ENCODE measurements around the gene SYT12.

Gene SYT12

DNA sequence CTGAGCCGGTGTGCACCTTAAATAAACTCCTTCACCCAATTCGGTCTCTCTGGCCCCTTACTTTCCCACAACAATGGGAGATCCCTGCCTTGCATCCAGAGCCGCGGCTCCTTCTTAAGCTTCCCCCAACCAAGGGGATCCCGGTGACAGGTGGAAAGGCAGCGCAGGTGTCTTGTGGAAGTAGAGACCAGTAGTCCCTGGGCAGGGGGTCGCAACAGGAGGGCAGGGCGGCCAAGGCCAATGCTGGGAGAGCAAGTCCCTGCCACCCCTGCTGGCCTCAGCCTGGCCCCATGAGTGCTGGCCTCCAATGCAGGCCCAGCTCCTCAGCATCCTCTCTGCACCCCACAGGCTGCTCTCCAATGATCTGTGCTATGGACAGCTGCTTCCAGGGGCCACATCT lies 7.9 kb upstream of the SYT12 start:
- Histone ChIP-seq H3K27me3 (ENCODE audit: insufficient read depth, low read length) (no peaks in the 10 kb centered on the region), H3K79me2 (ENCODE audit: control insufficient read depth, insufficient read depth, low read length, unreplicated experiment) (no peaks in the 10 kb centered on the region), H3K27ac (ENCODE audit: low read depth, low read length) (no peak overlapping the region), H3K36me3 (ENCODE audit: insufficient read depth, low read length) (no peaks in the 10 kb centered on the region), H3K4me3 (ENCODE audit: low read depth, low read length) (no peak overlapping the region), H3K4me1 (ENCODE audit: control insufficient read depth, insufficient read depth, low read length, unreplicated experiment) (no peaks in the 10 kb centered on the region), H2AFZ (ENCODE audit: low read length, unreplicated experiment) (no peak overlapping the region)

DNA sequence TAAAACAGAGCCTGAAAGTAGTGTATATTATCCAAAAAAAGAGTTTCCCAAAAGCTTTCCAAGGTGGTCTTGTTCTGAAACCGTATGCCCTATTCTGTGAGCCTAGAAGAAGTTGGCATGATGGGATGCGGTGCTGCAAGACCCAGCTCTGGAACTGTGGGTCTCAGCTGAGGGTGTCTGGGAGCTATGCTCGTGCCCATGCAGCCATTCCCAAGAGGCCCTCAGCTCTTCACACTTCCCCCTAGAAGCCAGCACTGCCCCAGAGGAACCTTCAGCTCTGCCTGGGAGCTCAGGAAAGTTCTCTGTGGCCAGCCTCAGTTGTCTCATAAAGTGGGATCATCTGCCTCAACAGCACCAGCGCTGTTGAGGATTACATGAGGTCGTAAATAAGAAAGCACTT lies 6.4 kb upstream of the SYT12 start:
- no peaks in the 10 kb centered on the region for H3K79me2 ChIP-seq (ENCODE audit: control insufficient read depth, insufficient read depth, low read length, unreplicated experiment)
- no peaks in the 10 kb centered on the region for H3K27me3 ChIP-seq (ENCODE audit: insufficient read depth, low read length)
- H3K27ac ChIP-seq (ENCODE audit: low read depth, low read length) = no peak overlapping the region
- H3K36me3 ChIP-seq (ENCODE audit: insufficient read depth, low read length) = no peaks in the 10 kb centered on the region
- no peaks in the 10 kb centered on the region for H3K4me1 ChIP-seq (ENCODE audit: control insufficient read depth, insufficient read depth, low read length, unreplicated experiment)
- H2AFZ ChIP-seq (ENCODE audit: low read length, unreplicated experiment) = no peak overlapping the region
- no peak overlapping the region for H3K4me3 ChIP-seq (ENCODE audit: low read depth, low read length)

DNA sequence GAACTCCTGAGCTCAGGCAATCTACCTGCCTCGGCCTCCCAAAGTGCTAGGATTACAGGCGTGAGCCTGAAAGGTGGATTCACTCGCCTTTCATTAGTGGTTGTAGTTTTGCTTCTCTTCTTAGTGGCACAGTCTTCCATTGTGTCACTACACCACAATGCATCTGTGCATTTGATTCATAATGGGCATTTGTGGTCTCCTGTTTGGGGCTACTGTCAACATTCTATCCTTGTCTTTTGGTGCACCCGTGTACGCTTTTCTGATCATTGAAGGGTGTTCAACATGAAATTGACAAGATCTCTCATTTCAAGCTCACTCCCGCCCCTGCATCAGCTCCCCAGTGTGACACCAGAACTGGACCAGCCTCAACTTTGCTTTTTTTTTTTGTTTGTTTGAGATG lies 2.0 kb upstream of the SYT12 start:
- Histone ChIP-seq H3K79me2 (ENCODE audit: control insufficient read depth, insufficient read depth, low read length, unreplicated experiment) (no peaks in the 10 kb centered on the region), H2AFZ (ENCODE audit: low read length, unreplicated experiment) (no peak overlapping the region), H3K27me3 (ENCODE audit: insufficient read depth, low read length) (no peaks in the 10 kb centered on the region), H3K4me1 (ENCODE audit: control insufficient read depth, insufficient read depth, low read length, unreplicated experiment) (peaks cover 30% of the 10 kb centered on the region), H3K36me3 (ENCODE audit: insufficient read depth, low read length) (no peaks in the 10 kb centered on the region), H3K27ac (ENCODE audit: low read depth, low read length) (no peak overlapping the region), H3K4me3 (ENCODE audit: low read depth, low read length) (no peak overlapping the region)

DNA sequence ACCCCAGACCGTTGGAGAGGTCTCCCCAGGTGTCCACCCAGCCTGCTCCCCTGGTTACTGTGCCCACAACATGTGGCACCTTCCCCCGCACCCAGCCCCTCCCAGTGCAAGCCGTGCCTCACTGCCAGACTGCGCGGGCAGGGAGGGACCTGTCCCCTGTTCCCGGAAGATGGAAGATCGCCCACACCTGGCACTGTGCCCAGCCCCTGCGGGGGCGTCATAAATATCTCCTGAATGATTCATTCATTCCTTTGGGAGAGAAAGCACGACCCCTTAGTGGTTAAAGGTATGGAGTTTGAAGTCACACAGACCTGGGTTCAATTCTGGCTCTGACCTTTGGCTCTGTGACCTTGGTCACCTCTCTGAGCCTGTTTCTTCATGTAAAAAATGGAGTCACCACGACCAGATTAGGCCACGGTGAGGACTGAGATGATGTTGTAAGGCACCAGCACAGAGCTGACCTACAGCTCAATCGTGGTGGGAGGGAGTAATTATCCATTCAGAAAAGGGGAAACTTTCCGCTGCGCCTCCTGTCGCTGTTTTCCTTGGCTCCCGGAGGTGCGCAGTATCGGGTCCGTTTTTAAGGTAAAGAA lies 497 bp upstream of the SYT12 start:
- Histone ChIP-seq H3K4me3 (ENCODE audit: low read depth, low read length) (peak overlapping the region; percentile 75), H3K79me2 (ENCODE audit: control insufficient read depth, insufficient read depth, low read length, unreplicated experiment) (no peaks in the 10 kb centered on the region), H3K36me3 (ENCODE audit: insufficient read depth, low read length) (no peaks in the 10 kb centered on the region), H2AFZ (ENCODE audit: low read length, unreplicated experiment) (peak overlapping the region; percentile 28), H3K27me3 (ENCODE audit: insufficient read depth, low read length) (no peaks in the 10 kb centered on the region), H3K27ac (ENCODE audit: low read depth, low read length) (peak overlapping the region; percentile 59), H3K4me1 (ENCODE audit: control insufficient read depth, insufficient read depth, low read length, unreplicated experiment) (peaks cover 30% of the 10 kb centered on the region)

DNA sequence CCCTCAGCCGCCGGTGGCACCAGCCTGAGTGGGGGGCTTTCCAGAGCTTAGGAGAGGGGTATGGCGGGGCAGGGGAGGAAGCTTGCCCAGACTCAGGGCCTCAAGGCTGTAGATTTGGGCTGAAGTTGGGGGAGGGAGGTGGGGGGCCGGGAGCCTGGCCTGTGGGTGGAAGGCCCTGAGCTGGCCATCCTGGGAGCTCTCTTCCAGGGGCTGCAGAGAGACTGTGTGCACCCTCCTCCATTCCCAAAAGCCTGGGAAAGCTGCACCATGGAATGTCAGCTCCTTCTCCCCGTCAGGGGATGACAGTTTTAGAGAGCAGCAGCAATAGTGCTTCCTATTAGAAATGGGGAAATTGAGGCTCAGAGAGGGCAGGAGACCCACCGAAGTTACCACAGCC lies 1.0 kb downstream of the SYT12 start:
- H2AFZ ChIP-seq (ENCODE audit: low read length, unreplicated experiment) = no peak overlapping the region
- H3K27me3 ChIP-seq (ENCODE audit: insufficient read depth, low read length) = no peaks in the 10 kb centered on the region

DNA sequence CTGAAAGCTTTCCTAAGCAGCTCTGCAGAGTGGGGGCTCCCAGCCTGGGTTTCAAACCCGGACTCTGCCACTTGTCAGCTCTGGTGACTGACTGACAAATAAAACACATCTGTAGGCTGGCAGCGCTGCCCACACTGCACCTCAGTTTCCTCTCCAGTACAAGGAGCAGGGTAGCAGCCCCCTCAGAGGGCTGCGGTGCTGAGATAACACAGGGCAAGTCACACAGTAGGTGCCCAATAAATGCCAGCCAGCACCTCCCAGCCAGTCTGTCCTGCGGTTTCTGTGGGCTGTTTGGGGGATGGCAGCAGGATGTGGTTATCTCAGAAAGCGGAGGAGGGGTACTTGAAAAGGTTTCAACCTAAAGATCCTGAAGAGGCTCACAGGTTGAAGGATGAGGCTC lies 1.5 kb downstream of the SYT12 start:
- Histone ChIP-seq H3K4me1 (ENCODE audit: control insufficient read depth, insufficient read depth, low read length, unreplicated experiment) (peaks cover 30% of the 10 kb centered on the region), H3K4me3 (ENCODE audit: low read depth, low read length) (peak overlapping the region; percentile 77), H3K36me3 (ENCODE audit: insufficient read depth, low read length) (no peaks in the 10 kb centered on the region), H2AFZ (ENCODE audit: low read length, unreplicated experiment) (no peak overlapping the region), H3K79me2 (ENCODE audit: control insufficient read depth, insufficient read depth, low read length, unreplicated experiment) (no peaks in the 10 kb centered on the region), H3K27ac (ENCODE audit: low read depth, low read length) (no peak overlapping the region), H3K27me3 (ENCODE audit: insufficient read depth, low read length) (no peaks in the 10 kb centered on the region)

More for the DNA sequence above, 1.0 kb downstream of the SYT12 start:
- Histone ChIP-seq H3K79me2 (ENCODE audit: control insufficient read depth, insufficient read depth, low read length, unreplicated experiment) (no peaks in the 10 kb centered on the region), H3K4me3 (ENCODE audit: low read depth, low read length) (peak overlapping the region; percentile 77), H3K27ac (ENCODE audit: low read depth, low read length) (no peak overlapping the region), H3K36me3 (ENCODE audit: insufficient read depth, low read length) (no peaks in the 10 kb centered on the region), H3K4me1 (ENCODE audit: control insufficient read depth, insufficient read depth, low read length, unreplicated experiment) (peaks cover 30% of the 10 kb centered on the region)

GRCh38 chr11:67024966-67025365 lies 2.0 kb downstream of the SYT12 start:
- peaks cover 32% of the 10 kb centered on the region for H3K4me1 ChIP-seq (ENCODE audit: control insufficient read depth, insufficient read depth, low read length, unreplicated experiment)
- H2AFZ ChIP-seq (ENCODE audit: low read length, unreplicated experiment) = no peak overlapping the region
- no peaks in the 10 kb centered on the region for H3K27me3 ChIP-seq (ENCODE audit: insufficient read depth, low read length)
- H3K36me3 ChIP-seq (ENCODE audit: insufficient read depth, low read length) = no peaks in the 10 kb centered on the region
- H3K27ac ChIP-seq (ENCODE audit: low read depth, low read length) = no peak overlapping the region
- H3K79me2 ChIP-seq (ENCODE audit: control insufficient read depth, insufficient read depth, low read length, unreplicated experiment) = no peaks in the 10 kb centered on the region
- H3K4me3 ChIP-seq (ENCODE audit: low read depth, low read length) = no peak overlapping the region; the same call in 1 of the 2 replicates

- no peaks in the 10 kb centered on the region for H3K79me2 ChIP-seq (ENCODE audit: control insufficient read depth, insufficient read depth, low read length, unreplicated experiment)
- no peak overlapping the region for H3K27ac ChIP-seq (ENCODE audit: low read depth, low read length)
- H3K4me1 ChIP-seq (ENCODE audit: control insufficient read depth, insufficient read depth, low read length, unreplicated experiment) = peaks cover 37% of the 10 kb centered on the region
- H2AFZ ChIP-seq (ENCODE audit: low read length, unreplicated experiment) = no peak overlapping the region
- H3K4me3 ChIP-seq (ENCODE audit: low read depth, low read length) = no peak overlapping the region
- H3K27me3 ChIP-seq (ENCODE audit: insufficient read depth, low read length) = no peaks in the 10 kb centered on the region
- H3K36me3 ChIP-seq (ENCODE audit: insufficient read depth, low read length) = no peaks in the 10 kb centered on the region
Observed at GRCh38 chr11:67025750-67026149, 2.8 kb downstream of the SYT12 start.

DNA sequence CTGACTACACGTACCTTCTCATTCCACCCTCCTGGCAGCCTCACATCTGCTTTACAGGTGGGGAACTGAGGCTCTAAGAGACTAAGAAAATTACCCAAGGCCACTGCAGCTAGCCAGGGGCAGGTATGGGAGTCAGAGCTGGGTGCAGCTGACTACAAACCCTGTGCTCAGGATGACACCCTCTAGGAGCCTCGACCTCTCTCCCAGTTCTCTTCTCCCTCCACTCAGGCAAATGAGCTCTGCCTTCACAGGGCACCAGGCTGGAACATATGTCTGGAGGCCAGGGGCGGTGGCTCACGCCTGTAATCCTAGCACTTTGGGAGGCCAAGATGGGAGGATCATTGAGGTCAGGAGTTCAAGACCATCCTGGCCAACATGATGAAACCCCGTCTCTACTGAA lies 4.0 kb downstream of the SYT12 start:
- Histone ChIP-seq H2AFZ (ENCODE audit: low read length, unreplicated experiment) (no peak overlapping the region), H3K4me3 (ENCODE audit: low read depth, low read length) (no peak overlapping the region), H3K4me1 (ENCODE audit: control insufficient read depth, insufficient read depth, low read length, unreplicated experiment) (peaks cover 38% of the 10 kb centered on the region), H3K27me3 (ENCODE audit: insufficient read depth, low read length) (no peaks in the 10 kb centered on the region), H3K36me3 (ENCODE audit: insufficient read depth, low read length) (no peaks in the 10 kb centered on the region), H3K27ac (ENCODE audit: low read depth, low read length) (no peak overlapping the region), H3K79me2 (ENCODE audit: control insufficient read depth, insufficient read depth, low read length, unreplicated experiment) (no peaks in the 10 kb centered on the region)

DNA sequence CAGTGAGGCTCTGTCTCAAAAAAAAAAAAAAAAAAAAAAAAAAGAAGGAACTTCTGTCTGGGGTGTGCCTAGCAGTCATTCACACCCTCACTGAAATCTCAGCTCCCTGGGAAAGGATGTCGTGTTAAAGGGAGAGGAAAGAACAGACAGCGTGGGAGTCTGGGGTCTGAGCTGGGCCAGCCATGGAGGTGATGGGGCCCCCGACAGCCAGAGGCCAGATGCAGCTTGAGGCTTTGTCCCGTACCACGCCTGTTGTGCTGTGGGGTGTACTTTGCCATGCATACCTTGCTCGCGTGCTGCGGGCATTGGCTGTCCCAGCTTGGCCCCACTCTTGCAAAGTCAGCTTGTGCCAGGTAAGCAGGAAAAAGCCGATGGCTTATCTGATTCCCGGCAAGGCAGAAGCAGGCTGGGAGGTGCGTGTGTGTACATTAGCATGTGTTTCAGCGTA lies 4.6 kb downstream of the SYT12 start:
- Histone ChIP-seq H2AFZ (ENCODE audit: low read length, unreplicated experiment) (no peak overlapping the region), H3K79me2 (ENCODE audit: control insufficient read depth, insufficient read depth, low read length, unreplicated experiment) (no peaks in the 10 kb centered on the region), H3K4me3 (ENCODE audit: low read depth, low read length) (no peak overlapping the region), H3K4me1 (ENCODE audit: control insufficient read depth, insufficient read depth, low read length, unreplicated experiment) (peaks cover 38% of the 10 kb centered on the region), H3K36me3 (ENCODE audit: insufficient read depth, low read length) (no peaks in the 10 kb centered on the region), H3K27ac (ENCODE audit: low read depth, low read length) (no peak overlapping the region), H3K27me3 (ENCODE audit: insufficient read depth, low read length) (no peaks in the 10 kb centered on the region)

DNA sequence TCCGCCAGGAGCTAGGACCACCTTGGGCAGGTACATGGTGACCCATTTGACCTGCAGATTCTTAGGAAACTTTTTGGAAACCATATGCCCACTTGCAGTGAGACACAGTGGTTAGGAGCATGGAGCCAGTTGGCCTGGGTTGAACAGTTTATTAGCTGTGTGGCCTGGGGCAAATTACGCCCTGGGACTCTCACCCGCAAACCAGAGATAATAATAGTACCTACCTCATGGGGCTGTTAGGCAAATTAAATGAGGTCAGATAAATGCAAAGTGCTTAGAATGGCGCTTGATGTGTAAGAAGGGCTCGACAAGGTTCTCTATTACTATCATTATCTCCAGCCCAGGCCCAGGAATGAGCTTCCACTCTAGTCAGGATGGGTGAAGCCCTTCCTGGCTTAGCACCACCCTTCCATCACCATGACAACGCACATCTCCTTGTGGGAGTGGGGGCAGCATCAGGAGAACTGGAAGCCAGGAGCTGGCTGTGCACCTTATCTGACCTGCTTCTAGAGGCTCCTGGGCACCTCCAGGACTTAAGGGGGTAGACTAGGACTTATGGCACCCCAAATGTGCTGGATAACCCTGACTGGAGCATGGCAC lies 5.1 kb downstream of the SYT12 start:
- Histone ChIP-seq H3K4me1 (ENCODE audit: control insufficient read depth, insufficient read depth, low read length, unreplicated experiment) (peaks cover 37% of the 10 kb centered on the region), H3K79me2 (ENCODE audit: control insufficient read depth, insufficient read depth, low read length, unreplicated experiment) (no peaks in the 10 kb centered on the region), H3K36me3 (ENCODE audit: insufficient read depth, low read length) (no peaks in the 10 kb centered on the region), H2AFZ (ENCODE audit: low read length, unreplicated experiment) (no peak overlapping the region), H3K27me3 (ENCODE audit: insufficient read depth, low read length) (no peaks in the 10 kb centered on the region), H3K27ac (ENCODE audit: low read depth, low read length) (no peak overlapping the region), H3K4me3 (ENCODE audit: low read depth, low read length) (no peak overlapping the region)

All from ACC112 (cell line).